HUES64 (cell line): ENCODE data around the gene RRM2.

ENCODE experiments used
- H3K27ac ChIP-seq: 2 replicates; pipeline ENCODE4 v1.7.0; 2013; ENCODE audit warnings: low read depth, low read length, inconsistent platforms
- H3K27me3 ChIP-seq: 2 replicates; pipeline ENCODE4 v1.6.1; 2013; ENCODE audit warnings: mild to moderate bottlenecking, low read length; ENCODE audit not compliant: insufficient read depth
- H3K36me3 ChIP-seq: 2 replicates; pipeline ENCODE4 v1.6.1; 2013; ENCODE audit warnings: mild to moderate bottlenecking, low read length; ENCODE audit not compliant: insufficient read depth
- H3K4me1 ChIP-seq: 2 replicates; pipeline ENCODE4 v1.6.1; 2013; ENCODE audit warnings: mild to moderate bottlenecking, low read length, moderate library complexity; ENCODE audit not compliant: insufficient read depth
- H3K4me3 ChIP-seq: 2 replicates; pipeline ENCODE4 v1.5.1; 2013; ENCODE audit warnings: mild to moderate bottlenecking, low read length, moderate library complexity
- H3K9ac ChIP-seq: 2 replicates; pipeline ENCODE4 v1.6.1; 2013; ENCODE audit warnings: mild to moderate bottlenecking, low read depth, low read length
- H3K9me3 ChIP-seq: 2 replicates; pipeline ENCODE4 v1.6.1; 2013; ENCODE audit warnings: low read depth, low read length; ENCODE audit not compliant: insufficient read depth
- WGBS: fragments of 150-250, 120-280 bp; methylation state at CpG from one replicate; pipeline ENCODE4 v1.1.7; 2013; ENCODE audit warnings: missing lambda C conversion rate; 5-methylcytosine and 5-hydroxymethylcytosine counted together

RRM2 gene

GRCh38 chr2:10080536-10081304, 41.8 kb upstream of the RRM2 start:
- no peak overlapping the region for H3K9ac ChIP-seq
- peaks cover 5% of the 10 kb centered on the region; the same call in 1 of the 2 replicates for H3K4me1 ChIP-seq

DNA sequence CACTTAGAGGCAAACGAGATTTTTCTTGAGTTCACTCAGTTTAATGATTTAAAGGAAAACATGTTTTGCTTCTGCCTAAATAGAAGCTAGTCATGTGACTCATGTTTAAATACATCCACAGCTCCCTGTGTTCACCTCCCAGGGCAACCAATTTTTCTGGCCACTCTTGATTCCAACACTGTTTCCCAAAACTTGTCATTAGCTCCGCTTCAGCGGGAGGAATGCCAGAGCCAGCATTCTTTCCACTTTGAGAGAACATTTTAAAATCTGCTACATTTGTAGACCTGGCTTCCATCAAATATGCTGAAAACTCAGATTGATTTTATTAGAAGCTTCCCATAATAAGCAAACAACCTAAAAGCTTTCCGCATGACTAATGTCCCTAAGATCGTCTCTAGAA, 39.5 kb upstream of the RRM2 start:
- Histone ChIP-seq H3K27ac (no peak overlapping the region), H3K4me1 (peaks cover 5% of the 10 kb centered on the region; the same call in 1 of the 2 replicates), H3K36me3 (no peaks in the 10 kb centered on the region), H3K9ac (no peak overlapping the region), H3K9me3 (no peaks in the 10 kb centered on the region), H3K4me3 (no peak overlapping the region), H3K27me3 (peaks cover 52% of the 10 kb centered on the region)
- 94% methylated on average over 5 of the region's 5 CpGs for WGBS

More at GRCh38 chr2:10080536-10081304, 41.8 kb upstream of the RRM2 start:
- Histone ChIP-seq H3K27ac (no peak overlapping the region), H3K4me3 (peak overlapping the region; percentile 53), H3K9me3 (no peaks in the 10 kb centered on the region), H3K36me3 (no peaks in the 10 kb centered on the region), H3K27me3 (peaks cover 72% of the 10 kb centered on the region)
- 3% methylated on average over 35 of the region's 45 CpGs for WGBS

DNA sequence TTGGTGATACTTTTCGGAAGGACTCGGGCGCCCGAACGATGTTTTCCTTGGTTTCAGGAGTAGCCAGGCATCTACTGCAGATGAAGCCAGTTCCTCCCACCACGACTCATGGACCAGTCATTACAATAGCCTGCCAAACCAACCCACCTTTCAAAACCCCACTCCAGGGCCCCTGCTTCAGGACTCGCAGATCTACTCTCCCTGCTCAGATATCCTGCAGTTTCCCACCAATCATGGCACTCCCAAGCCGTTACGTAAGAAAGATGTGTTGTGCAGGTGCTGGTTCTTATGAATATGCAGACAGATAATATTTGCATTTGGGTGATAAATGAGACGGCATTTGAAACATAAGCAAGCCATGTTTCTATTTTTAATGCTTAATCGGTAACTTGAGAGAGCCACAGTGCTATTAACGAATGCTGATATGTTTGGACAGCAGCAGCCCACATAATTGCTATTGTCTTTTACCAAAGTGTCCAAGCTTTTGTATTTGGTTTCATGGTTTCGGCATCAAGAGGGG, 38.8 kb upstream of the RRM2 start:
- Histone ChIP-seq H3K27me3 (peaks cover 45% of the 10 kb centered on the region), H3K27ac (no peak overlapping the region), H3K36me3 (no peaks in the 10 kb centered on the region), H3K4me3 (no peak overlapping the region), H3K9me3 (no peaks in the 10 kb centered on the region), H3K4me1 (peaks cover 4% of the 10 kb centered on the region; the same call in 1 of the 2 replicates), H3K9ac (no peak overlapping the region)
- 84% methylated on average over 12 of the region's 13 CpGs for WGBS

DNA sequence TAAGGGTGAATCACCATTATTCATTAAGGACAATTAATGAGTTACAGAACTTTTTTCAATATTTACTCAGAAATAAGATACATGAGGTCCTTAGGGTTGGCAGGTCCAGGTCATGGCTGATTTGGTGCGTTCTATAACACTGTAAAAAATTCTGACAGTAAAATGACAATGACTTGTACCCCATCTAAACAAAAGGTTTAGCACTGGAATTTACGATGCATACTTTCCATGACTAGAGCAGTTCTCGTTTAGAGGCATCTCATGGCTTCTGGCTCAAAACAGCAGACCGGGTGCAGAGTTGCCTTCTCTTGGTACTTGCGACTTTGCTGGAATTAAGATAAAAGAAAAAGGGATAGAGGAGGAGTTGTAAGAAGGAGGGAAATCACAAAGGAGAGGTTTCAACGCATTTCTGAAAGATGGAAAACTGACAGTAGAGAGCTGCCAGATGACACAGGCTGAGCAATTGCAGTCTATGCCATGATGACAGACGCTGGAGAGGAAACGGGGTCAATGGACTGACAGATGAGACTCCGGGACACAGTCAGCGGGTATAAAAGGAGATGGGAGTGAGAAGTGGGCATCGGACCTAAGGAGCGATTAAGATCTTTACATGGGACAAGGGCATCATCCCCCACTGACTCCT, 38.2 kb upstream of the RRM2 start:
- H3K4me1 ChIP-seq: no peaks in the 10 kb centered on the region; the same call in 1 of the 2 replicates
- H3K9ac ChIP-seq: no peak overlapping the region
- H3K4me3 ChIP-seq: no peak overlapping the region
- peaks cover 39% of the 10 kb centered on the region for H3K27me3 ChIP-seq
- no peak overlapping the region for H3K27ac ChIP-seq
- 89% methylated on average over 12 of the region's 12 CpGs for WGBS
- no peaks in the 10 kb centered on the region for H3K36me3 ChIP-seq
- H3K9me3 ChIP-seq: no peaks in the 10 kb centered on the region

DNA sequence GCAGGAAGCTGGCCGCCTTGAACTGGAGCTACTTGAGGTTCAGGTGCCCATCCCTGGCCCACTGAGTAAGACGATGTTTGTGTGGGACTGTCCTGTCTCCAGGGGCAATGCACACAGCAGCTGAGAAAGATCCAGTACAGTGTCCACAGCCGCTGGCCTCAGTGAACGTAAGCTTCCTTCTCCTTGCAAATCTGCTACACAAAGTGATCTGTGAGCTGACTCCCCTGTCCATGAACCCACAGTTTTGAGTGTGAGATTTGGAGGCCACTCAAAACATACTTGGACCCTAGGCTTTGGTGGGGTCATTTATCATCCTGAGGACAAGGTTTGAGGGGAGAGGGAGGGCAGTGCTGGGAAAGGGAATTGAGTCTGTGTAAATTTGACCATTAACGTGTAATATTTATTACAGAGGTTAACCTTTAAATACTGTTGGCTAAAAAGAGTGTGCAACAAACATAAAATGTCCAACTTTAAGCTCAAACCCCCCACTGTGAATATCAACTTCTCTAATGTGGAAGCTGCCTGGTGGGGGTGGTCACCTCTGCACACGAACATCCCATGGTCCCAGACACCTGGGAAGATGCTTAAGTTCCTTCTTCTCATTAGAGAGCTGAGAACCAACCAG, 37.4 kb upstream of the RRM2 start:
- H3K9ac ChIP-seq: no peak overlapping the region
- WGBS: 74% methylated on average over 6 of the region's 6 CpGs
- no peaks in the 10 kb centered on the region; the same call in 1 of the 2 replicates for H3K4me1 ChIP-seq
- no peak overlapping the region for H3K27ac ChIP-seq
- H3K4me3 ChIP-seq: no peak overlapping the region
- peaks cover 35% of the 10 kb centered on the region for H3K27me3 ChIP-seq
- no peaks in the 10 kb centered on the region for H3K9me3 ChIP-seq
- no peaks in the 10 kb centered on the region for H3K36me3 ChIP-seq

DNA sequence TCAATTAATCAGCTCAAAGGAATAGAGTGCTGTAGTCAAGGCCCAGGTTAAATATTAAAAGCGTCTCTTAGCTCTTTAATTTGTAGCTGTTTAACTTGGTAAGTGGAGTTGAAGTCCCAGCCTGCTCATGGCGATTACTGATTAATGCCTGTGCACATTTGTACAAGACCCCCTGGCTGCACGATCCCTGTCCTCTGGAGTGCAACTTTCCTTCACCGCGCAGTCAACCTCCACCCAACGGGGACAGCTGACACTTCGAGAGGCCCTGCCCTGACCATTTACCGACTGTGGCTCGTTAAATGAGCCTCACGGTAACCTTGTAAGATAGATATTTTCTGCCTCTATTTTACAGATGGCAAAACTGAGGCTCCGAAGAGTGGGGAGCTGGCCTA, 36.9 kb upstream of the RRM2 start:
- no peaks in the 10 kb centered on the region for H3K9me3 ChIP-seq
- peaks cover 30% of the 10 kb centered on the region for H3K27me3 ChIP-seq
- H3K9ac ChIP-seq: no peak overlapping the region
- H3K4me1 ChIP-seq: no peaks in the 10 kb centered on the region; the same call in 1 of the 2 replicates
- H3K27ac ChIP-seq: no peak overlapping the region
- no peaks in the 10 kb centered on the region for H3K36me3 ChIP-seq
- 95% methylated on average over 11 of the region's 11 CpGs for WGBS
- no peak overlapping the region for H3K4me3 ChIP-seq

GRCh38 chr2:10086950-10087349, 35.6 kb upstream of the RRM2 start:
- no peaks in the 10 kb centered on the region for H3K36me3 ChIP-seq
- H3K27ac ChIP-seq: no peak overlapping the region
- 88% methylated on average over 4 of the region's 4 CpGs for WGBS
- H3K4me3 ChIP-seq: no peak overlapping the region
- H3K9me3 ChIP-seq: no peaks in the 10 kb centered on the region
- H3K9ac ChIP-seq: no peak overlapping the region
- H3K4me1 ChIP-seq: no peaks in the 10 kb centered on the region; the same call in 1 of the 2 replicates
- peaks cover 17% of the 10 kb centered on the region; the same call in 1 of the 2 replicates for H3K27me3 ChIP-seq

- H3K9ac ChIP-seq: no peak overlapping the region
- no peak overlapping the region for H3K4me3 ChIP-seq
- no peaks in the 10 kb centered on the region; the same call in 1 of the 2 replicates for H3K4me1 ChIP-seq
- WGBS: 87% methylated on average over 8 of the region's 8 CpGs
- peaks cover 14% of the 10 kb centered on the region; the same call in 1 of the 2 replicates for H3K27me3 ChIP-seq
- no peaks in the 10 kb centered on the region for H3K9me3 ChIP-seq
- no peaks in the 10 kb centered on the region for H3K36me3 ChIP-seq
- H3K27ac ChIP-seq: no peak overlapping the region
Observed at GRCh38 chr2:10087360-10087759, 35.2 kb upstream of the RRM2 start.

DNA sequence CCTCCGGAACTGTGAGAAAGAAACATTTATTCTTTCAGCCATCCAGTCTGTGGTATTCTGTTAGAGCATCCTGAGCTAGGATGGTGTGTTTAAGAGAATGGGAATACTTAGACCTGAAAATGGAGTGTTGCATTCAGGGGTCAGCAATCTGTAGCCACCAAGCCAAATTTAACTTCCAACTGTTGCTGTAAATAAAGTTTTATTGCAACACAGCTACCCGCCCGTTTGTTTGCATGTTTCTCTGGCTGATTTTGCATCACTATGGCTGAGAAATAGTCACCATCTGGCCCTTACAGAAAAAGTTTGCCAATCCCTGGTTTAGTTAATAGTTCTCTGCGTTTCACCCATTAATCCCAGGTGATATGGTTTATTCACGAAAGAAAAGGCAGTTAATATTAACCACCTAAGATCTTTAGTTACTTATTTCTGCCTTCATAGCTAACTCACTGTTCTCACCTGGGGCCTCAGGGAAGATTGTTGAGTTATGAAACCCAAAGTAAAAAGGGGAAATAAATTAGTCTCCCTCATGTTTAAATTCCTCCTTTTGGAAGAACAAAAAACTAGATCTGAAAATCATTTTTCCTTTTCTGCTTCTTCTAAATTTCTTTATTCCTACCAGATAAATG, 32.9 kb upstream of the RRM2 start:
- H3K36me3 ChIP-seq: no peaks in the 10 kb centered on the region
- no peak overlapping the region for H3K9ac ChIP-seq
- no peaks in the 10 kb centered on the region for H3K9me3 ChIP-seq
- H3K4me1 ChIP-seq: no peaks in the 10 kb centered on the region
- no peak overlapping the region for H3K27ac ChIP-seq
- no peak overlapping the region for H3K4me3 ChIP-seq
- WGBS: 42% methylated on average over 5 of the region's 5 CpGs
- H3K27me3 ChIP-seq: no peaks in the 10 kb centered on the region

DNA sequence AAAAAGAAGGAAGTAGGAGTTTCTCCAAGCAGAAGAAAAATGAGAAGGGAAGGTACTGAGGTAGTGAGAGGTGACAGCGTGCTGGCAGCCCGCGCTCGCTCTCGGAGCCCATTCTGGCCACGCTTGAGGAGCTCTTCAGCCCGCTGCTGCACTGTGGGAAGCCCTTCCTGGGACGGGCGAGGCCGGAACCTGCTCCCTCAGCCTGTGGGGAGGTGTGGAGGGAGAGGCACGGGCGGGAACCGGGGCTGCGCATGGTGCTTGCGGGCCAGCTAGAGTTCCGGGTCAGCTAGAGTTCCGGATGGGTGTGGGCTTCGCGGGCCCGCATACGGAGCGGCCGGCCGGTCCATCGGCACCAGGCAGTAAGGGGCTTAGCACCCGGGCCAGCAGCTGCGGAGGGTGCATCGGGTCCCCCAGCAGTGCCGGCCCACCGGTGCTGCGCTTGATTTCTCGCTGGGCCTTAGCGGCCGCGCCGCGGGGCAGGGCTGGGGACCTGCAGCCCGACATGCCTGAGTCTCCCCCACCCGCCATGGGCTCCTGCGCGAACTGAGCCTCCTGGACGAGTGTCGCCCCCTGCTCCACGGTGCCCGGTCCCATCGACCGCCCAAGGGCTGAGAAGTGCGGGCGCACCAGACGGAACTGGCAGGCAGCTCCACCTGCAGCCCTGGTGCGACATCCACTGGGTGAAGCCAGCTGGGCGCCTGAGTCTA, 31.2 kb upstream of the RRM2 start:
- WGBS: 95% methylated on average over 52 of the region's 52 CpGs

More for the DNA sequence above, 31.2 kb upstream of the RRM2 start:
- no peak overlapping the region for H3K27ac ChIP-seq
- H3K9me3 ChIP-seq: no peaks in the 10 kb centered on the region
- H3K27me3 ChIP-seq: no peaks in the 10 kb centered on the region
- H3K36me3 ChIP-seq: no peaks in the 10 kb centered on the region
- no peak overlapping the region for H3K9ac ChIP-seq
- no peaks in the 10 kb centered on the region for H3K4me1 ChIP-seq
- no peak overlapping the region for H3K4me3 ChIP-seq
